Stimulated activated CD8-positive, alpha-beta memory T cell treated with anti-CD3 and anti-CD28 coated beads, Interleukin-4, amount 100 ng/mL, for 24 hours (primary cell): ENCODE measurements around the gene FAM168B.

Source experiments
- DNase-seq: peaks from one replicate; pipeline ENCODE4 v3.0.0-alpha.2; 2020; ENCODE audit warnings: low read depth

Gene FAM168B

GRCh38 chr2:131022731-131023130 is 70.5 kb downstream of the FAM168B start:
- DNase-seq = no peak

- DNase-seq = no peak
These were observed 76.2 kb downstream of the FAM168B start for GRCh38 chr2:131016826-131017741.

GRCh38 chr2:131015764-131016163 is 77.5 kb downstream of the FAM168B start:
- DNase-seq = no peak

- no peak for DNase-seq
These were observed 79.1 kb downstream of the FAM168B start for GRCh38 chr2:131014141-131014540.

GRCh38 chr2:131011486-131011885 is 81.8 kb downstream of the FAM168B start:
- DNase-seq = no peak

GRCh38 chr2:131010566-131010965 is 82.7 kb downstream of the FAM168B start:
- no peak for DNase-seq

- no peak for DNase-seq
These were observed 83.4 kb downstream of the FAM168B start for GRCh38 chr2:131009713-131010475.

- DNase-seq = no peak
These were observed 84.3 kb downstream of the FAM168B start for GRCh38 chr2:131008967-131009366.

- DNase-seq = no peak
These were observed 86.7 kb downstream of the FAM168B start for GRCh38 chr2:131006561-131006960.

- no peak for DNase-seq
These were observed 87.9 kb downstream of the FAM168B start for GRCh38 chr2:131005216-131005935.

- DNase-seq = no peak
These were observed 88.6 kb downstream of the FAM168B start for GRCh38 chr2:131004446-131005209.

- no peak for DNase-seq
These were observed 94.7 kb downstream of the FAM168B start for GRCh38 chr2:130998561-130998960.
